Loucy (cell line): ENCODE measurements around the gene LCE3B.

Experiments
- H2AFZ ChIP-seq: fragments of 200-600 bp; sonication (generic); 2 replicates; pipeline ENCODE4 v1.6.0; 2016; ENCODE audit warnings: antibody characterized with exemption, mild to moderate bottlenecking, low read length, moderate library complexity
- H3F3A ChIP-seq: fragments of 200-600 bp; 2 replicates; pipeline ENCODE4 v1.6.0; 2016; ENCODE audit warnings: antibody characterized with exemption, low read depth, mild to moderate bottlenecking
- H3K27me3 ChIP-seq: fragments of 200-600 bp; sonication (generic); 2 replicates; pipeline ENCODE4 v1.6.1; 2014; ENCODE audit warnings: low read length, mild to moderate bottlenecking; ENCODE audit not compliant: insufficient read depth, poor library complexity, severe bottlenecking
- H3K36me3 ChIP-seq: fragments of 200-600 bp; sonication (generic); 2 replicates; pipeline ENCODE4 v1.6.1; 2016; ENCODE audit warnings: low read length; ENCODE audit not compliant: insufficient read depth
- H3K4me1 ChIP-seq: fragments of 200-600 bp; sonication (generic); 2 replicates; pipeline ENCODE4 v1.5.1; 2014; ENCODE audit warnings: low read length, mild to moderate bottlenecking; ENCODE audit not compliant: insufficient read depth, poor library complexity, severe bottlenecking
- H3K4me2 ChIP-seq: fragments of 200-600 bp; sonication (generic); 2 replicates; pipeline ENCODE4 v1.6.0; 2014; ENCODE audit warnings: antibody characterized with exemption, low read length, low read depth, mild to moderate bottlenecking; ENCODE audit not compliant: poor library complexity, severe bottlenecking
- H3K4me3 ChIP-seq: fragments of 200-600 bp; sonication (generic); 2 replicates; pipeline ENCODE4 v1.5.1; 2014; ENCODE audit warnings: low read length, mild to moderate bottlenecking, mixed read lengths; ENCODE audit not compliant: poor library complexity, severe bottlenecking
- H3K79me2 ChIP-seq: fragments of 200-600 bp; sonication (generic); 2 replicates; pipeline ENCODE4 v1.6.1; 2014; ENCODE audit warnings: low read length; ENCODE audit not compliant: insufficient read depth
- H3K9ac ChIP-seq: fragments of 200-600 bp; sonication (generic); 2 replicates; pipeline ENCODE4 v1.6.0; 2014; ENCODE audit warnings: mild to moderate bottlenecking, low read depth, low read length, moderate library complexity; ENCODE audit not compliant: poor library complexity, severe bottlenecking
- H3K9me2 ChIP-seq: fragments of 200-600 bp; sonication (generic); replicated peaks from 2 replicates; pipeline ENCODE4 v1.6.1; 2016; ENCODE audit warnings: low read depth, low read length, mixed read lengths
- H3K9me3 ChIP-seq: fragments of 200-600 bp; sonication (generic); 2 replicates; pipeline ENCODE4 v1.6.1; 2014; ENCODE audit warnings: mild to moderate bottlenecking, antibody characterized with exemption, low read length, low read depth; ENCODE audit not compliant: insufficient read depth
- H4K20me1 ChIP-seq: fragments of 200-600 bp; sonication (generic); 2 replicates; pipeline ENCODE4 v1.6.0; 2014; ENCODE audit warnings: antibody characterized with exemption, low read length, mild to moderate bottlenecking; ENCODE audit not compliant: insufficient read depth, poor library complexity, severe bottlenecking
- EZH2phosphoT487 ChIP-seq: fragments of 200-600 bp; IDR thresholded peaks from 2 replicates; pipeline ENCODE4 v1.6.1; 2018; ENCODE audit warnings: antibody characterized with exemption, mild to moderate bottlenecking, moderate library complexity, borderline replicate concordance
- TF ChIP-seq, protein P1 (sequence below): fragments of 200-600 bp; sonication (generic); conservative IDR thresholded peaks from 2 replicates; pipeline ENCODE4 v1.5.1; 2014; ENCODE audit warnings: mild to moderate bottlenecking, antibody characterized with exemption, low read length

Gene LCE3B

GRCh38 chr1:152623203-152623844 is 9.7 kb downstream of the LCE3B start:
- H3K79me2 ChIP-seq = no peaks in the 10 kb centered on the region
- H3K4me2 ChIP-seq = no peak overlapping the region
- no peaks in the 10 kb centered on the region for H3K36me3 ChIP-seq
- H3K9ac ChIP-seq = no peak overlapping the region
- no peak overlapping the region for H3K4me3 ChIP-seq
- no peak overlapping the region for H2AFZ ChIP-seq
- H3K4me1 ChIP-seq = no peaks in the 10 kb centered on the region
- no peaks in the 10 kb centered on the region for H3F3A ChIP-seq
- peaks cover 10% of the 10 kb centered on the region; the same call in 1 of the 2 replicates for H3K9me3 ChIP-seq
- no peak for TF ChIP-seq EZH2phosphoT487
- TF ChIP-seq, protein P1, sequence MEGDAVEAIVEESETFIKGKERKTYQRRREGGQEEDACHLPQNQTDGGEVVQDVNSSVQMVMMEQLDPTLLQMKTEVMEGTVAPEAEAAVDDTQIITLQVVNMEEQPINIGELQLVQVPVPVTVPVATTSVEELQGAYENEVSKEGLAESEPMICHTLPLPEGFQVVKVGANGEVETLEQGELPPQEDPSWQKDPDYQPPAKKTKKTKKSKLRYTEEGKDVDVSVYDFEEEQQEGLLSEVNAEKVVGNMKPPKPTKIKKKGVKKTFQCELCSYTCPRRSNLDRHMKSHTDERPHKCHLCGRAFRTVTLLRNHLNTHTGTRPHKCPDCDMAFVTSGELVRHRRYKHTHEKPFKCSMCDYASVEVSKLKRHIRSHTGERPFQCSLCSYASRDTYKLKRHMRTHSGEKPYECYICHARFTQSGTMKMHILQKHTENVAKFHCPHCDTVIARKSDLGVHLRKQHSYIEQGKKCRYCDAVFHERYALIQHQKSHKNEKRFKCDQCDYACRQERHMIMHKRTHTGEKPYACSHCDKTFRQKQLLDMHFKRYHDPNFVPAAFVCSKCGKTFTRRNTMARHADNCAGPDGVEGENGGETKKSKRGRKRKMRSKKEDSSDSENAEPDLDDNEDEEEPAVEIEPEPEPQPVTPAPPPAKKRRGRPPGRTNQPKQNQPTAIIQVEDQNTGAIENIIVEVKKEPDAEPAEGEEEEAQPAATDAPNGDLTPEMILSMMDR = peak; percentile 44; the same call in 1 of the 2 replicates
- no peaks in the 10 kb centered on the region for H4K20me1 ChIP-seq
- no peaks in the 10 kb centered on the region for H3K27me3 ChIP-seq
- no peaks in the 10 kb centered on the region for H3K9me2 ChIP-seq

DNA sequence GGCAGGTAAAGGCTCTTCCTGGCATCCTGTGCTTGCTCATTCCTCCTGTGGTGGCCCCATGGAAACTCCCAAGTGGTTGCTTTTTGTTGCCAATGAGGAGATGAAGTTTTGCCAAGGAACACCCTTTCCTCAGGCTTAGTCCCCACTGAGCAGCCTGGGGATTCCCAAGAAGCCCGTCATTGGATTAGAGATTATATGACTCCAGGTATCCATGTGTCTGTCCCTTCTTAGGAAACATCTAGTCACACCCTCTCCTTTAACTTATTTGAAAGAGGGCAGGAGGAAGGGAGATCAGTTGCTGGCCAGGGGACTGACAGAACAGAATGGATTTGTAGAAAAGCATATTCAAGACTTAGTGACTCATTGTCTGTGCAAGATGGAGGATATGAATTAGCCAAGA is 13.1 kb downstream of the LCE3B start:
- H3K36me3 ChIP-seq = no peaks in the 10 kb centered on the region
- H3K4me2 ChIP-seq = no peak overlapping the region
- TF ChIP-seq, protein P1 = no peak
- no peak for TF ChIP-seq EZH2phosphoT487
- H2AFZ ChIP-seq = no peak overlapping the region
- no peak overlapping the region for H3K9ac ChIP-seq
- no peaks in the 10 kb centered on the region for H4K20me1 ChIP-seq
- no peak overlapping the region for H3K4me3 ChIP-seq
- no peaks in the 10 kb centered on the region for H3F3A ChIP-seq
- no peaks in the 10 kb centered on the region for H3K27me3 ChIP-seq
- no peaks in the 10 kb centered on the region for H3K9me2 ChIP-seq
- no peaks in the 10 kb centered on the region for H3K9me3 ChIP-seq
- no peaks in the 10 kb centered on the region for H3K79me2 ChIP-seq
- no peaks in the 10 kb centered on the region for H3K4me1 ChIP-seq

DNA sequence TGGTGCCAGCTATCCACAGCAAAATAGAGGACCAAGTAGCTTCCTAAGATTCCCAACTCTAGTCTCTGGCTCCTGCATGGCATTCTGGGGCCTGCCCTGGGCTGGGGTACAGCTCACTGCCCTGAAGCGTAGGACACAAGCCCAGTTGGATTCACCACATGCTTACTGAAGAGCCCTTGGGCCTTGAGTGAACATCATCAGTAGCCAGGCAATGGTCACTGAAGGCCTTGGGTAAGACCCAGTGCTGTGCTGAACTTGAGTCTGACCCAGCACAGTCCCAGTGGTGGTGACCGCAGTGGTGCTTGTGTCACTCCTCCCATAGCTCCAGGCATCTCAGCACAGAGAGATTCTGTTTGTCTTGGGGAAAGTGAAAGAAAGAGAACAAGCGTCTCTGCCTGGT is 17.0 kb downstream of the LCE3B start:
- no peak overlapping the region for H2AFZ ChIP-seq
- H3K4me3 ChIP-seq = no peak overlapping the region
- H3K4me2 ChIP-seq = no peak overlapping the region
- H3K4me1 ChIP-seq = no peaks in the 10 kb centered on the region
- H3K79me2 ChIP-seq = no peaks in the 10 kb centered on the region
- no peaks in the 10 kb centered on the region for H3K27me3 ChIP-seq
- H3K36me3 ChIP-seq = no peaks in the 10 kb centered on the region
- no peaks in the 10 kb centered on the region for H3K9me2 ChIP-seq
- H3F3A ChIP-seq = no peaks in the 10 kb centered on the region
- H4K20me1 ChIP-seq = no peaks in the 10 kb centered on the region
- TF ChIP-seq, protein P1 = no peak
- TF ChIP-seq EZH2phosphoT487 = no peak
- H3K9me3 ChIP-seq = no peaks in the 10 kb centered on the region
- H3K9ac ChIP-seq = no peak overlapping the region
